ENCODE results near the gene CDH4. TPM values are rescaled to one million over a fixed set of nuclear protein-coding genes. Genes with fewer than 3 reads are reported as not detected.

The CDH4 gene
- total RNA-seq, 2 donors from 2014 or later, result 0.29 to 0.45 TPM

DNA sequence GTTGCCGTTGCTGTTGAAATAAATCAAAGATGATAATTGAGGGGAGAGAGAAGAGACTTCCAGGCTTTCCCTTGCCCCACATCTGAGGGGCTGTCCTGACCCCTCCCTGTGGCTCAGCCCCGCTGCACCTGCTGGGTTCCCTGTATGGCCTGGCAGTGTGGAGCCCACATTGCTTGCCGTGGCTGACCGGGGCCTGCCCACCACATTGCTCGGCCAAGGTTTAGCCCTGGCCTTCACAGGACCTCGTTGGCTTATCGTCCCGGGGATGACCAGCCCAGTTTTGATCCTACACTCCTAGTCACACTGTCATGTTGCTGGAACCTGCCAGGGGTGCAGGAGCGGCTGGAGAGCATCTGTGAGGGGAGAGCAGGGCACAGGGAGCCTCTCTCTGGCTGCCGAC is 102.4 kb downstream of the CDH4 start:
- peaks cover 3% of the 10 kb centered on the region for H3K27me3 Mint-ChIP-seq
- no peaks in the 10 kb centered on the region for H3K36me3 Mint-ChIP-seq (ENCODE audit: low read depth)
- no peak overlapping the region for H3K4me3 Mint-ChIP-seq

DNA sequence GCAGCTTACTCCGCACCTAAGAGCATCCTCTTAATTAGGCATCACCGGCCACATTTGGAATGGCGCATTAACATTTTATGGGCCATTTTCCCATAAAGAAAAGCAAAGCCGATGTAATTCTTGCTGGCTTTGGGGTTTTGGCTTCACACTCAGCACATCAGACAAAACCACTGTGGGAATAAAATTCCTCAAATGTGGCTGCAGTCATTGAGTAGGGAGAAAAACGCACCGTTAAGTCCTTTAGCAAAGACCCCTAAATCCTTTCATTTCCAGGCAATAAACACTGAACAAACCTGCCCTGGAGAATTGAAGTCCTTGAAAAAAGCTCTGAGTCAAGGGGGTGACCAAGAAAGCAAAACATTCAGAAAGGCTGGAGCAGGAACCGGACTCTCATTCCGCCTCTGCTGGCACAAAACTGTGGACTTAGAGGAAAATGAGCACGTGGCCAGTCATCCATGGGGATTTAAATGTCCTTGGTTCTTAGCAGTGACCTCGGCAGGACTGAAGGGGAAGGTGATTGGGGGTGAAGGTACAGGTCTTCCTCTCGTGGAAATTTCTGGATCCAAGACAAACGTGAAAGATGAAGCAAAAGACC is 102.9 kb downstream of the CDH4 start:
- Mint-ChIP-seq H3K36me3 (ENCODE audit: low read depth) (no peaks in the 10 kb centered on the region), H3K27me3 (peaks cover 3% of the 10 kb centered on the region), H3K4me3 (no peak overlapping the region), H3K27ac (no peak overlapping the region), H3K4me1 (no peaks in the 10 kb centered on the region), H3K9me3 (peaks cover 3% of the 10 kb centered on the region)
- no peak for ATAC-seq (replicated peaks)

More for the DNA sequence above, 102.4 kb downstream of the CDH4 start:
- H3K27ac Mint-ChIP-seq, result no peak overlapping the region
- H3K4me1 Mint-ChIP-seq, result no peaks in the 10 kb centered on the region
- no peak for ATAC-seq (replicated peaks)
- H3K9me3 Mint-ChIP-seq, result peaks cover 3% of the 10 kb centered on the region

DNA sequence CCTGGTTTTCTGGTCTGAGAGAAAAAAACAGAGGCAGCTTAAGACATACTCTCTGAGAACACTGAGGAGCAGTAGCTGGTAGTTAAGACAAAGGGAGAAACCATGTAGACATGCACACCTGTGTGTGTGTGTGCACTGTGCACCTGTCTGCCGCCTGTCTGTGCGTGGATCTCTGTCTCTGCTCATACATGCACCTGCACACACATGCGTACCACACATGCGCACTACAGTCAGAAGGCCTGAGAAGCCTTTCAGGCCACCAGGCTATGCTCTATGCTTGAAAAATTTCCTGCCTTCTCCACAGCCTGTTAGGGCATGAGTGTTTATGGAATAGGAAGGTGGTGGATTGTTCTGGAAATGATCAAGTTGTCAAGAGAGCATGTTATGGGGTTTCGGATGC is 103.5 kb downstream of the CDH4 start:
- no peak for ATAC-seq (replicated peaks)
- no peak overlapping the region for H3K4me3 Mint-ChIP-seq
- H3K4me1 Mint-ChIP-seq, result no peaks in the 10 kb centered on the region
- H3K27me3 Mint-ChIP-seq, result peaks cover 3% of the 10 kb centered on the region
- peaks cover 3% of the 10 kb centered on the region for H3K9me3 Mint-ChIP-seq
- no peaks in the 10 kb centered on the region for H3K36me3 Mint-ChIP-seq (ENCODE audit: low read depth)
- no peak overlapping the region for H3K27ac Mint-ChIP-seq

DNA sequence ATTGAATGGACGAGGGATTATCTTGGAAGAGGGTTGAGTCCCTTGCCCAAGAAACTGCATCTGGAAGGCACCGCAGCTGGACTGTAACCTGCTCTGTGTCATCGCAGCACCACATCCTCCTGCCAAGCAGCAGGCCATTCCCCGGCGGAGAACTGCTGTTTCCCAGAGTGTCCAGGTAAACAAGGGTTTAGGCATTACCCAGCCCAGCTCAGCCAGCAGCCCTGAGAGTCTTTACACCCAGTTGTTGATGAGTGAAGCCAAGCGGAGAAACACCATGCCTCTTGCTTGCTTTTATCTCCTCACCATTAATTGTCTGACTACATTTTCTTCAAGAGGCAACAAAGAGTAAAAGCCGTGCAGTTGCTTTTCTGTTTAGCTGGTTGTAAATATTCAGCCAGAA is 104.1 kb downstream of the CDH4 start:
- no peaks in the 10 kb centered on the region for H3K4me1 Mint-ChIP-seq
- peaks cover 3% of the 10 kb centered on the region for H3K9me3 Mint-ChIP-seq
- H3K4me3 Mint-ChIP-seq, result no peak overlapping the region
- H3K27ac Mint-ChIP-seq, result no peak overlapping the region
- no peaks in the 10 kb centered on the region for H3K36me3 Mint-ChIP-seq (ENCODE audit: low read depth)
- no peak for ATAC-seq (replicated peaks)
- H3K27me3 Mint-ChIP-seq, result peaks cover 3% of the 10 kb centered on the region

DNA sequence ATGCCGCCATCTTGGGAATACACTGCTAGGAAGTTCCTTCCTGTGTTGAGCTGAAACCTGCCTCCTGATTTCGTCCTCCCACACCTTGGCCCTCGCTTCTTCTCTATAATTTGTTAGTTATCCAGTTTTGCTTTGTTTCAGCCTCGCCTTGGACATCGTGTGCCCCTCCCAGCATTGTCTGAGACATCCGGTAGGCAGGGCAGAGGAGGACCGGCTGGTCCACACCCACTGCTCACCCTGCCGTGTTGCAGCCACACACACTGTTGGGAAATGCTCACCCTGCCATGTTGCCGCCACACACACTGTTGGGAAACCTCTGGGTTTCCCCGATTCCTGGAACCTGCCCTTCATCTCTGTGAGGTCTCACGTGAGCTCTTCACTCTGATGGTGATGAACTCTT is 105.1 kb downstream of the CDH4 start:
- Mint-ChIP-seq H3K4me1 (no peaks in the 10 kb centered on the region), H3K36me3 (ENCODE audit: low read depth) (no peaks in the 10 kb centered on the region), H3K9me3 (peaks cover 3% of the 10 kb centered on the region), H3K27me3 (peaks cover 3% of the 10 kb centered on the region), H3K27ac (no peak overlapping the region), H3K4me3 (no peak overlapping the region)
- no peak for ATAC-seq (replicated peaks)

DNA sequence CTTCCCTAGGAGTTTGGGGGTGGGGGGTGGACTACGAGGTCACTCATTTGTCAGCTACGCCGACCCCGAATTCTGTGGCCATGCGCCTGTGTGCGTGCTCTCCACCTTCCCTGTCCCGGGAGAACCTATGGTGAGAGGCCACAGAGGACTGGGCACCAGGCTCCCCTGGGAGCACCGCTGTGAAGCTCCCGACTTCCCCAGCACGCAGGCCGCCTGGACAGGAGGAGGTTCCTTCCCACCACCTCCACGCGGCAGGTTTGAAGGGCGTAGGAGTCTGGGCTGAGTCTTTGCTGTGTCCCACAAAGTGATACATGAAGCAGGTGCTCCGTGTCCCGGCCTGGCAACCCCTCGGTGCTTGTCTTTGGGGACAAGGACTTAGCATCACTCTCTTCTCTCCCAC is 107.2 kb downstream of the CDH4 start:
- ATAC-seq (replicated peaks), result no peak
- Mint-ChIP-seq H3K36me3 (ENCODE audit: low read depth) (no peaks in the 10 kb centered on the region), H3K27ac (no peak overlapping the region), H3K9me3 (peaks cover 3% of the 10 kb centered on the region), H3K27me3 (peaks cover 3% of the 10 kb centered on the region), H3K4me3 (no peak overlapping the region), H3K4me1 (no peaks in the 10 kb centered on the region)

DNA sequence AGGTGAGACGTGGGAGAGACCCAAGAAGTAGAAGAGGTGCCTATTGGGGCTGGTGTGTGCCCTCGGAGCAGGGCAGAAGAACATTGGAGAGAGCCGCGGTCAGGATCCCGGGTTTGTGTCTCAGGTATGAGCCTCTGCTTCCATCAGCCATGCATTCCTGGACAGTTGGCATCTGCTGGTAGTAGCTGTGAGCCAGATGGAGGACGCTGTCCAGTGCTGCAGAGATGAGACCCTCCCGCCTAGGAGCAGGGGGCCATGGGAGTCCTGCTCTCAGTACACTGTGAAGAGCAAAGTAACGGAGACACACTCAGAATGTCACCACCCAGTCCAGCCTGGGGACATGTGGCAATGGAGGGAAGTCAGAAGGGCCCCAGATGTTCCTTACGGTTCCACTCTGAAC is 108.2 kb downstream of the CDH4 start:
- Mint-ChIP-seq H3K4me1 (no peaks in the 10 kb centered on the region), H3K4me3 (no peak overlapping the region), H3K27ac (no peak overlapping the region), H3K9me3 (peaks cover 3% of the 10 kb centered on the region), H3K27me3 (peaks cover 3% of the 10 kb centered on the region), H3K36me3 (ENCODE audit: low read depth) (no peaks in the 10 kb centered on the region)
- ATAC-seq (replicated peaks), result no peak

DNA sequence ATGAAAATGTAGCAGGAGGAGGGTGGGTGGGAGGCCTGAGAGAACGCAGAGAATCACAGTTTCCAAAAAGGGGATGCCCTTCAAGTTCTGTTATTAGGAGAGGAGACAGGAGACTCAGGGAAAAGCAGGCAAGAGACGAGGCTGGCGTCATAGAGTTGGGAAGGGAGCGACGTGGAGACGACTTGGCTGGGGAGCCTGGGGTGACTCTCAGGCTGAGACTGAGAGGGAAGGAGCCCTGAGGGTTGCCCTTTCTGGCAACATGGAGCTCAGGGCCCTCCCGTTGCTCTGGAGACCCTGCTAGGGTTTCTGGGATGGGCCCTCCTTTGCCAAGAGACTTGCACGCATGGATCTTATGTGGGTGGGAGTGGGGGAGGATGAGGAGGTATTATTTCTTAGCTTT is 108.9 kb downstream of the CDH4 start:
- H3K36me3 Mint-ChIP-seq (ENCODE audit: low read depth), result no peaks in the 10 kb centered on the region
- no peak overlapping the region for H3K27ac Mint-ChIP-seq
- H3K4me1 Mint-ChIP-seq, result no peaks in the 10 kb centered on the region
- H3K4me3 Mint-ChIP-seq, result no peak overlapping the region
- peaks cover 3% of the 10 kb centered on the region for H3K27me3 Mint-ChIP-seq
- ATAC-seq (replicated peaks), result no peak
- peaks cover 3% of the 10 kb centered on the region for H3K9me3 Mint-ChIP-seq

DNA sequence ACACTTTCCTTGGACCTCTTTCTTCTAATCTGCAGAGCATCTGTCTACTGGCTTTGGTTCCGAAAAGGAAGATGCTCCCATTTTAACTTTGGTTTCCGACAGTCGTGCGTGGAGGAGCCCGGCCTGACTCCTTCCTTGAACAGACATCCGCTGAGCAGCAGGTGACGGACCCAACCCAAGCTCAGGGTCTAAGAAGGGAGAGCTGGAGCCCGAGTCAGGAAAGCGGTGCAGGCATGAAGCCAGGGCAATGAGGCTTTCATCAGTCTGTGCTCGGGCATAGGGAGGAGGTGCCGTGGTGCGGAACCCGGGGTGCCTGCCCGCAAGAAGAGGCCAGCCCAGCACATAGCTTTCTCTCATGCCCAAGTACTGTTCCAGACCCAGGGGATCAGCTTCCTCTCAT is 109.4 kb downstream of the CDH4 start:
- no peak overlapping the region for H3K4me3 Mint-ChIP-seq
- peaks cover 3% of the 10 kb centered on the region for H3K27me3 Mint-ChIP-seq
- H3K9me3 Mint-ChIP-seq, result peaks cover 3% of the 10 kb centered on the region
- H3K4me1 Mint-ChIP-seq, result no peaks in the 10 kb centered on the region
- ATAC-seq (replicated peaks), result no peak
- no peaks in the 10 kb centered on the region for H3K36me3 Mint-ChIP-seq (ENCODE audit: low read depth)
- no peak overlapping the region for H3K27ac Mint-ChIP-seq

DNA sequence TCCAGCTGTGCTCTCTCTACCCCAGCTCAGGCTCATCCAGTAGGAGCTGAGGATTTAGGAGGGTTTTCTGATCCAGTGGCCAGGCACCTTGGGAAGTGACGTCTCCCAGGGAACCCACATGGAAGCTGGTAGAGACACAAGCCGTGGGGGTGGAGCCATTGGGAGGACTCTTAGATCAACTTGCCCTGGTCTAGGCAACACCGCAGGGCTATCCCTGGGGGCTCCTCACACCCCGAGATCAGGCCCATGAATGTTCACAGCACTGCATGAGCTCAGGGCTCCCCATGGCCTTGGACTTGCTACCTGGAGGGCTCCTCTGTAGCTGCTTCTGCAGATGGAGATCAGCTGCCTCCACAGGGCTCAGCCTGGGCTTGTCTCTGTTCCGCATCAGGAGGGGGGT is 112.1 kb downstream of the CDH4 start:
- Mint-ChIP-seq H3K27ac (no peak overlapping the region), H3K36me3 (ENCODE audit: low read depth) (no peaks in the 10 kb centered on the region), H3K9me3 (no peaks in the 10 kb centered on the region), H3K4me1 (no peaks in the 10 kb centered on the region), H3K4me3 (no peak overlapping the region), H3K27me3 (no peaks in the 10 kb centered on the region)
- no peak for ATAC-seq (replicated peaks)

DNA sequence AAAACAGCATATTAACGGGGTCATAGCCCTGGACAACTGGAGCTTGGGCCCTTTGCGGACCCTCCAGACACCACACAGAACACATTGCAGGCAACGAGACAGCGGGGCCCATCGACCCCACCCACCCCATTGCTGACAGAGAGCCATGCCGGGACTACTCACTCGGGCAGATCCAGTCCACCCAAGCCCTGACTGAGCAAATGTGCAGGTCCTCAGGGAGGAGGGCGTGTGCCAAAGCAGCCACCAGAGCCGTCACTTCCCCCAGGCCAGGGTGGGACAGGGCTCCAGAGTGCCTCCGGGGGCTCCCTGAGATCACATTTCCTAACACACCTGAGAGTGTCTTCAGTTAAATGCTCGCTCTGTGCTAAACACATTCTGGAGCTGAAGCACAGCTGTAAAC is 114.9 kb downstream of the CDH4 start:
- H3K4me3 Mint-ChIP-seq, result no peak overlapping the region
- no peaks in the 10 kb centered on the region for H3K27me3 Mint-ChIP-seq
- H3K36me3 Mint-ChIP-seq (ENCODE audit: low read depth), result no peaks in the 10 kb centered on the region
- no peak for ATAC-seq (replicated peaks)
- no peaks in the 10 kb centered on the region for H3K4me1 Mint-ChIP-seq
- no peak overlapping the region for H3K27ac Mint-ChIP-seq
- H3K9me3 Mint-ChIP-seq, result no peaks in the 10 kb centered on the region

DNA sequence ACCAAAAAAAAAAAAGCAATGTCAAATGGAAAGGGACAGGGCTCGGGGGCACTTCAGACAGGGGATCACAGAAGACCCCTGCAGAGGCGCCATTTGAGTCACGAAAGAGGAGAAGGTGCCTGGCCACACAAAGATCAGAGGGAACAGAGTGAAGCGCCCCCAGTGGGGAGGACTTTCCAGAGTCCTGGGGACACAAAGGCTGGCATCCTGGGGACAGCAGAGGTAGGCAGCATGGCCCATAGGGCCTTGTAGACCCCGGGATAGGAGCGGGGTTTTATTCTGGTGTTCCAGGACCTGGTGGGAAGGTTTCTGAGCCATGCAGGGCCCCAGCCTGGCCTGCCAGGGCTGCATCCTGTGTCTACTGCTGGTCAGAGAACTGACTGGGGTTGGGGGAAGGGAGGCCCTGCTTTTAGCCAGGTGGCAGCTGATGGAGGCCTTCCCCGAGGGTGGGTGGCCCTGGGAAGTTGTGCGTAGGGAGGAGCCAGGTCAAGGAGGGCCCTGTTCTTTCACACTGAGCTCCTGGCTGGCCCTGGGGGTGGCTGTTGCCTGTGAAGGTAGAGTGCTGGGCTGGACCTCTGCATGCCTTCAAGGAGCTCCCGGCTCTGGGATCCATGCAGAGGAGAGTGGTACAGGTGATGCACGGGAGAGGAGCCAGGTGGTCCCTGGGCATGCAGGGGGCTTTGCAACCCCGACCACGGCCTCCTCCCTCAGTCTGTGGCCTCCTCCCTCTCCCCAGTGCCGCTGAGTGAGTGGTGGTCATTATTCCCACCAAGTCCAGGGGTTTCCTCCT is 117.9 kb downstream of the CDH4 start:
- H3K4me1 Mint-ChIP-seq, result no peaks in the 10 kb centered on the region
- ATAC-seq (replicated peaks), result no peak
- peaks cover 4% of the 10 kb centered on the region for H3K9me3 Mint-ChIP-seq
- no peaks in the 10 kb centered on the region for H3K27me3 Mint-ChIP-seq
- H3K36me3 Mint-ChIP-seq (ENCODE audit: low read depth), result no peaks in the 10 kb centered on the region
- H3K27ac Mint-ChIP-seq, result no peak overlapping the region
- no peak overlapping the region for H3K4me3 Mint-ChIP-seq

DNA sequence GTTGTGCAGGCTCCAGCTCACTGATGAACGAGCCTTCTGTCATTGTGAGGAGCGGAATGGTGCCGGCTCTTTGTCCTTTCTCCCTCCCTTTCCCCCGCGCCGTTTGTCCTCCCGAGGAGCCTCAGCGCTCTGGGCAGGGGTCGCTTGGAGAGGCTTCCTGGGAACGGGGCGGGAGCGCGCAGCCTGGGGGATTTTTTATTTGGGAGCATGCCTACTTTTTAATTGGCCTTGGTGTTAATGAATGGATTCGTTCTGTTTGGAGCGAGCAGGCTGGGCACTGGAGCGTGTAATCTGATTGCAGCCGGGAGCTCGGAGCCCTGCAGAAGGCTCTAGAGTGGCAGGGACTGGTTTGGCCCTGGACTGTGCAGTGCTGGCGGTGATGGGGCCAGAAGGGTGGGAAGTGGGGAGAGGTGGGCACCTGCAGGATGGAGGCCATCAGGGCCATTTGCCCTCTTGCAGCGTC is 118.8 kb downstream of the CDH4 start:
- H3K36me3 Mint-ChIP-seq (ENCODE audit: low read depth), result no peaks in the 10 kb centered on the region
- no peak for ATAC-seq (replicated peaks)
- peaks cover 4% of the 10 kb centered on the region for H3K9me3 Mint-ChIP-seq
- no peaks in the 10 kb centered on the region for H3K27me3 Mint-ChIP-seq
- no peak overlapping the region for H3K27ac Mint-ChIP-seq
- no peaks in the 10 kb centered on the region for H3K4me1 Mint-ChIP-seq
- H3K4me3 Mint-ChIP-seq, result no peak overlapping the region

DNA sequence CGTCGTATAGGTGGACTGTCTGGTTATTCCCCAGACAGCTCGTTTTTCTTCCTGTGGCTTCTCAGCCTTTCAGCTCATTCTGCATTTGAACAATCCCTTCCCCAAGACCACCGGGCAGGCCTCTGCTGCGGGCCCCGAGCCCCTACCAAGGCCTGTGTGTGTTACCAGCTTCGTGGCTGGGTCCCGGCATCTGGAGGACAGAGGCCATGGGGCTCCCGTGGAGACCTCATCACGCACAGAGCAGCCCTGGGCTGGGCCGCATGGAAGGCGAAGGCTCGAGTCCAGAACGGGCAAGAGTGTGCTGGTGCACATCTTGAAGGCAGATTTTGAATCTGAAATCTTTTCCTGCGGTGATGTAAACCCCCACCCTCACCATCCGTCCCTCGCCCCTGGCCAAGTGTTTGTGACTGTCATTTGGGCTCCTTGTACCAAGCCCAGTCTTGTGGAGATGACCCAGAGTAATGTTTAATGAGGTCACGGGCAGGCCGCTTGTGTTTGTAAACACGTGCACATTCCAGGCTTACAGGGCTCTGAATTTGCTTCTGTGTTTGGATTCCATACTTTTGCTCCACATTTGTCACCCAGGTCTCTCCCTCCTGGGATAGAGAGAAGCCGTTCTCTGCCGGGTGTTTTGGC is 119.6 kb downstream of the CDH4 start:
- Mint-ChIP-seq H3K9me3 (peaks cover 4% of the 10 kb centered on the region), H3K4me3 (no peak overlapping the region), H3K27ac (no peak overlapping the region), H3K27me3 (no peaks in the 10 kb centered on the region), H3K36me3 (ENCODE audit: low read depth) (no peaks in the 10 kb centered on the region), H3K4me1 (no peaks in the 10 kb centered on the region)
- ATAC-seq (replicated peaks), result no peak
